Left cardiac atrium (tissue), 4 donors: ENCODE data around the gene PVALB. TPM values are rescaled to one million over a fixed set of nuclear protein-coding genes. Genes with fewer than 3 reads are reported as not detected.
"Not testable (repeated sequence)": the region's sequence is repeated elsewhere in the genome, so short reads cannot be mapped to it uniquely, and the experiment has no call there.

ENCODE experiments used
- ATAC-seq, 2 donors: fragments of 200-7000 bp; cut with Tn5 transposase; one replicate each; pipeline ENCODE4 v1.9.1; 2020; ENCODE audit warnings: mild to moderate bottlenecking in 2 of 2, moderate library complexity in 2 of 2
- DNase-seq: peaks from one replicate; pipeline ENCODE4 v3.0.0-alpha.2; 2020
- intact Hi-C, 2 donors: fragments of 100-400 bp; cut with DNase I; formaldehyde crosslinking; loops; one replicate each; pipeline versions ENCODE4 v1.14.1 to v1.15.1; 2022 to 2023
- total RNA-seq, 2 donors: library from RNA; stranded (reverse); fragmentation: NEBNext Ultra II Directional; extraction: Animal tissue kit (Norgen Biotek cat#: 25700); gene quantifications; one replicate each; pipeline ENCODE4 v1.2.1, GENCODE V29; 2021
- donor health status: DM: no; HTN: yes; CAD: no.
- donor health status: DM: no; HTN: yes; CAD: no; lungs with severe emphysema.
- donor health status: DM: yes; HTN: yes; CAD: no.
- donor health status: Dilated cardiomyopathy.

The PVALB gene
- total RNA-seq, 2 donors from 2014 or later = not detected

DNA sequence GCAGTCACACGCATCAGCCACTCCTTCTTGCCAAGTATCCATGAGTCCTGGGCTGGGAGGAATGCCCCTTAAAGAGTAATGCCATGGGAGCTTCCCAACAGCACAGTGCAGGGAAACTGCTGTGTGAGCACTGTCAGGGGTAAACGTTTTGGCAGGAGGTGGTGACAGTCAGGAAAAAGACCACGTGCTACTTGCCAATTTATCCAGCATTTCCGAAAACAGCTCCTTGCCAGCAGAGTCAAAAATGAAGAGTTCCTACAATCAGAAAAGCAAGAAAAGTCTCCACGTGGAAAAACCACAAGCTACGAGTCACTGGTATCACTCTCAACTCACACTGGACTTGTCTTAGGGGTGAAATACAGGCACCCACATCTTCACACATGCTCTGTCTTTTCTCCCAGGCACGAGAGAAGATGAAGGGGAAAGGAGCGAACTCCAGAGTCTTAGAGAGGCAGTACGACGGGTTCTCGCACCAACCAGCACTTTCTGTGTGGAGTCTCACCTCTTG is 50.8 kb downstream of the PVALB start:
- intact Hi-C loops = no loop called here
- ATAC-seq (no peak), DNase-seq (no peak)

DNA sequence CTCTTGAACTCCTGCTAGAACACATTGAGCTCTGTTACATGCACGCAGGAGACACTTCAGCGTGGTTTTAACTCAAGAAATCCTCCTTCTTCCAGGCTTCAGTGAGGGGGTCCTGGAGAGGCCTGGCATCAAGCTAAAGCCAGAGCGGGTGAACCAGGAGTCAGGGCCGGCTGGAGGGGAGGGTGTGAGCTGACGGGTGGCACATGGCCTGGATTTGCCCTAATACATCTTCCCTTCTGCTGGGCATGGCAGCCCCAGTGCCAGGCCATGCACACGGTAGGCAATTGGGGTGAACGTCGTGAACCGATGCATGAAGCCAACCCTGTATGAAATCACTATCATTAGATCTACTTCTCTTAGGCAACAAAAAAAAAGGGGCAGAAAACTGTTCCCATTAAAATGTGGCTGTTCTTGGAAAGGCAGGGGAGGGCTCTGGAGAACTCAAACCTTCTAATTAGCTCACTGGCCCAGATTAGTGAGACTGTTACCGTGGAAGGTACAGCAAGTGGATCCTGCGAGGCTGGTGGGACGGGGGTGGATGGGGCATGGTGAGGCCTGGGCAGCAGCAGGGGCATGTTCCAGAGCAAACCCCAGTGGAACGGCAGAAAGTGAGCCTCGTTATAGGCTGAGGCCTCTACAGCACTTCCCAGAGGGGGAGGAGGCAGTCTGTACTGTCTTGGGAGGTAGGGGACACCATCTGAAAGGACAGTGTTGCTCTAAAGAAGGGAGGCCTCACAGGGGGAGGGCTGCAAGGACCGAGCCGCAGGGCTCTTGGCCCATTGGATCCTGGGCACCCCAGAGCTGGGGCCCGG is 51.5 kb downstream of the PVALB start:
- intact Hi-C loops = no loop called here
- ATAC-seq = no peak

DNA sequence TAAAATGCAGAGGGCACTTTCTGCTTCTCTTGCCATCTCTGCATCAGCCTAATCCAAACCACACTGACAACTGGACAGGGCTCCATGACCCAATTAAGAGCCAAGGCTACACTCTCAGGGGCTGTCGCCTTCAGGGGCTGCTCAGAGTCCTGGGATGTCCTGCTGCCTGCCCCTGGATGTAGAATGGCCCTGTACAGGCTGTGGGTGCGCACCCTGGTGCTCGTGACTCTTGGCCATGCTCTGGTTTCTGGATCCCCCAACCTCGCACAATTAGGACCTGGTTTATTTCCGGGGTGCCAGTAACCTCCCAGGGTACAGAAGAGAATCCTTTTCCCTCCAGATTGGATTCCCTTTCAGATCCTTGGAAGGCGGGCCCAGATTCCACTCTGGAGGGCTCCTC is 52.2 kb downstream of the PVALB start:
- ATAC-seq = no peak

More for the DNA sequence above, 51.5 kb downstream of the PVALB start:
- DNase-seq = no peak

DNA sequence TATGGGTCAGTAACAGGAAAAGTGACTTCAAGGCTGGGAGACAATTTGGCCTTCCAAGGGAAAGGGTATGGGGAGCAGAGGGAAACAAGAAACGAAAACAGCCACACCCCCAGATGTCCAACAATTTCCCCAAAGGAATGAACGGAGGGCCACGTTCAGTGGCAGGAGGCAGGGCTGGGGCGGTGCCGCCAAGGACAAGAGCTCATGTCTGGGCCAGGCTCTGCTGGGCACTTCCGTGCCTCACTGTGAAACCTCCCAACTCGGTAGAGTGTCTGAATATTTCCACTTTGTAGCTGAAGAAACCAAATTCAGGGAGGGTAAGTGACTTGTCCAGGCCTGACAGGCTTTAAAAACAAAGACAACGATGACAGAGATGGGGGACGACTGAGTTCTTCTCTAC is 52.8 kb downstream of the PVALB start:
- no peak for ATAC-seq
- no peak for DNase-seq
- intact Hi-C loops = no loop called here

More for the DNA sequence above, 52.2 kb downstream of the PVALB start:
- no peak for DNase-seq
- intact Hi-C loops = no loop called here

DNA sequence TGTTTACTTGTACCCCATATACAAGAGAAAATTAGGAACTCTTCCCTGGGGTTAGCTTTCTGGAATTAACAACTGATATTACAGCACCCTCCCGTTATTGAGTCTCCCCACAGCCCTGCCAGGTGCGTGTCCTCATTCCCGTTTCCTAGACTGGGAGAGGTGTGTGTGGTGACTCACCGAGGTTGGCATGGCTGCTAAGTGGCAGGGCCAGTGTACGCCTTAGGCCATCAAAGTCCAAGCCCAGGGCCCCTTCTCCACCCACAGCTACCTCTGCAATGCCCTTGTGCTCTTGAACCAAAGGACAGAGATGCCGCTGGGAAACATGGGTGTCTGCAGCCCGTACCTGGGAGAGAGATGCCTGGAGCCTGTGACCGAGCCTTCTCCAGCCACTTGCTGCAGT is 53.3 kb downstream of the PVALB start:
- no peak for DNase-seq
- intact Hi-C loops = no loop called here
- no peak for ATAC-seq

DNA sequence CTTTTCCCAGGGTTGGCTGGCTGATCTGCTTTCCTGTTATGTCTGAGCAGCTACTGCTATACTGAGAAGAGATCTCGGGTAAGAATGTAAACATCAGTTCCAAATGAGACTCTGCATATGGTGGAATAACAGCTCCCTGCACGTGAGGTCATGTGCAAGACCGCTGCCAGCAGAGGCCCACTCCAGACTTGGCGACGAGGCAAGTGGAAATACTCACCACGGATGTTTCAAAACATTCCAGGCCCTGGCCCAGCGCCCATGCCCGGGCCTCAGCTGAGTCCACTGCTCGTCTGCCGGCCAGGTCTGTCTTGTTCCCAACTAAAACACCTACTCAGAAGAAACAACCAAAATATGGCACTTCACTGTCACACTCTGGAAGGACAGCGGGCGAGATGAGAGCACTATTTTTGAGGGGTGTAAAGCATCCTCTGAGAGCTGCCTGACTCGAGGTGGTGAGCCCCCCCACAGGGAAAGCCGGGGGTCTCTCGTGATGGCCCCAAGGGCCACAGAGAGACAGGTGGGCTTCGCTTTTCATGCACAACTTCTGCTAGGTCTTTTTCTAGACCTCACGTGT is 54.1 kb downstream of the PVALB start:
- intact Hi-C loops = no loop called here
- peak; percentile 70 for DNase-seq
- peak; percentile 80 to 86 for ATAC-seq

DNA sequence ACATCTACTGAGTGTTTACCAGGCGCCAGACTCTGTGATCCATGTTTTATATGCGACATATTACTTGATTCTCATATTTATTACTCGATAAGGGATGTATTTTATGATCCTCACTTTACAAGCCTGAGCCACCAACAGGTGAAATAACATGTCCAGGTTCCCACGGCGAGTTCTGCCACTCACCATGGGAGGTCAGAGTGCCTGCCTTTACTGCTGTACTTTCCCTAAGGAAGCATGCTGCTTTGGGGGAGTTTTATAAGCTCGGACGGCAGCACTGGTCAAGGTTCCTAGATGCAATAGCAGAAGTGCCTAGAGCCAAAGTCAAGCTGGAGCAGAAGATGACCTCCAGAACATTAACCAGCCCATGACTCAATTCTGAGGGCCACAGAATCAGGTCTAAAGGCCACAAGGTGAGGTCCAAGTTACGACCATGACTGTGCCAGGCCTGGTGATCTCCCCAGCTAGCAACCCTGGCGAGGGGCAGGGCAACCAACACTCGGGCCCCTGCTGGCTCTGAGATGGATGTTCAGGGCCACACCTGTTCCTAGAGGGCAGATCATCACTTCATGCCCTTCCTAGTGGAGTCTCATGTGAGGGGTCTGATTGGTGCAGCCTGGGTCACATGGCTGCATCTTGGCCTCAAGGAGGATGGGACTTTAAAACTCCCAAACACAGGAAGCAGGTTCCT is 55.1 kb downstream of the PVALB start:
- ATAC-seq (no peak), DNase-seq (no peak)
- intact Hi-C loops = no loop called here

DNA sequence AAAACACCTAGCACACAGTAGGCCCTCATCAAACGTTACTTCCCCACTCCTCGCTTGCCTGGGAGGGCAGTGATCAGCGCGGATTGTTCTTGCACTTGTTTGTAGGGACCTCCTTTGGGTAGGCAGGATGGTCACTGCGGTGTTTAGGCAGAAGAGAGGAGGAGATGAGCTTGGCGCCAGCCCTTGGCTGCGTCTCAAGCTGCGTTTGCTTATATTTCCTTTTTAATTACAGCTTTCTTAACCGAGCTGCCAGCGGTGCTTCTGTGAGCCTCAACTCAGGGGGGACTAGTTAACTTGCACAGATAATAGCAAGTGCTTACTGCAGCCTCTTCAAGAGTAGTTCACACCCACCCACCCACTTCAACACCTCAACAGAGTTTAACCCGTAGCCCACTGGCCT is 56.0 kb downstream of the PVALB start:
- ATAC-seq (no peak), DNase-seq (no peak)
- intact Hi-C loops = no loop called here

DNA sequence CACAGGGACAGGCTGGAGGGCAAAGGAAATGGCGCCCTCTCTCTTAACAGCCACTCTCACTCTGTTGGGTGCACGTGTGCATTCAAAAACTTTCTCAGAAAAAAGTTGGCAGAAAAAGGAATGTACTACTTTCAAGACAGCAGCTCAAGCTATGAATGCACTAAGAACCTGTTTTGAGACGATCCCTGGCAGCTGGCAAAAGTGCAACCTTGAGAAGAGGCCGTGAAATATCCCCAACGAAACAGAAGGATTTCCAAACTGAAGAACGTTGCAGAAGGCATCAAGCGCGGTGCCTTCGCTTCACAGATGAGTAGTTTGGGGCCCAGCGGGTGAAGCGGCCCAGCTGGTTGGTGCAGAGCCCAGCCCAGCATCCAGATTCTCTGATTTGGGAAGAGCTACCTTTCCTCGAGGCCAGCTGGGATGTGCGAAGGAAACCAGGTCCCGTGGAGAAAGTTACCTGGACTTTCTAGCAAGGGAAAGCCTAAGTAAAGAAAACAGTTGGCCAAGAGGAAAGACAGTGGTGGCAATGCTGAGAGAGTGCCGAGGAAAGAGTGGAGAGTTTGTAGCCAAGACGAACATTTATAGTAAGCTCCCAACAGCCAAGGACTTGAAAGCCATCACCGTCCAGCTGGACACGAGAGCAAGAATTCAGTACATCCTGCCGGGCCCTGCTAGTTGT is 57.2 kb downstream of the PVALB start:
- ATAC-seq = no peak
- intact Hi-C loops = no loop called here
- DNase-seq = no peak

DNA sequence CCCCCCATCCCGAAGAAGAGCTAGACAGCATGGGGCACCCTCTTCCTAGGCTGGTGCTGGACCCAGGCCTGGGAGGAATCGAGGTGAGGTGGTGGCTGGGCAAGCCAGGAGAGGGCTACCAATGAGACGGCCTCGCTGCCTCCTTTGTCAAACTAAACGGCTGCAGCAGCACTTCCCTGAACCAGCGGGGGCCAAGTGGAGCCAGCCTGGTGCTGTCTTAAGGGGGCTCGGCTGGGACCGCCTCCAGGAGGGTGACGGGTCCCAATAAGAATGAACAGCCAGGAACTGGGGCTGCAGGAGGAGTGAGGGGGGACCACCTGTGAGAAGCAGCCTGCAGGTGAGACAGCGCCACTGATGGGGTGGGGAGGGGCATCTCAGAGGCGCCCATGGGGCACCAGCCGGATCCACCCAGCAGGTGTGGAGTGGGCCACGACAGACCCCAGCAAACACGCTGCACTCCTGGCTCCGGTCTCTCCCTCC is 58.0 kb downstream of the PVALB start:
- no peak for DNase-seq
- no peak for ATAC-seq
- intact Hi-C loops = no loop called here

DNA sequence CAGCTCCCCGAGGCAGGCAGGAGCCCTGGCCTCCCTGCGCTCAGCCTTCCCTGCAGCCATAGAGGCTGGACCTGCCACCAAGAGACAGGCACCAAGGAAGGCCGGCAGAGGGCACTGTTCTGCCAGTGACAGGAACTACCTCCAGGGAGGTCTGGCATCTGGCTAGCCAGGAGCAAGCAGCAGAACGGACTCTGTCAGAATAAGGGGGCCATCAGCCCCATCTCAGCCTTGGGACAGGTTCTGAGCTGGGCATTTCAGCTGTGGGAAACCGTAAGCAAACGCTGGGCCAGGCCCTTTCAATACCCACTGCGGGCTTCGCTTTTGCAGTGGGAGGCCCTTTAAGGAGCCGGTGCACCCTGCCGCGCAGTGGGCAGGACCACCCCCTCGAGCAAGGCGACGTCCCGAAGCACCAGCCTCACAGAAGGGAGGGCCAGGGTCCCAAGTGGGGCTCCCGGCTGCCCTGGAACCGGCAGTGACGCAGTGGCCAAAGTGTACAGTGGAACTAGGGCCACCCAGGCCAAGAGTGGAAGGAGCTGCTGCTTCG is 59.1 kb downstream of the PVALB start:
- intact Hi-C loops = no loop called here
- ATAC-seq = peak; percentile 70 to 75

DNA sequence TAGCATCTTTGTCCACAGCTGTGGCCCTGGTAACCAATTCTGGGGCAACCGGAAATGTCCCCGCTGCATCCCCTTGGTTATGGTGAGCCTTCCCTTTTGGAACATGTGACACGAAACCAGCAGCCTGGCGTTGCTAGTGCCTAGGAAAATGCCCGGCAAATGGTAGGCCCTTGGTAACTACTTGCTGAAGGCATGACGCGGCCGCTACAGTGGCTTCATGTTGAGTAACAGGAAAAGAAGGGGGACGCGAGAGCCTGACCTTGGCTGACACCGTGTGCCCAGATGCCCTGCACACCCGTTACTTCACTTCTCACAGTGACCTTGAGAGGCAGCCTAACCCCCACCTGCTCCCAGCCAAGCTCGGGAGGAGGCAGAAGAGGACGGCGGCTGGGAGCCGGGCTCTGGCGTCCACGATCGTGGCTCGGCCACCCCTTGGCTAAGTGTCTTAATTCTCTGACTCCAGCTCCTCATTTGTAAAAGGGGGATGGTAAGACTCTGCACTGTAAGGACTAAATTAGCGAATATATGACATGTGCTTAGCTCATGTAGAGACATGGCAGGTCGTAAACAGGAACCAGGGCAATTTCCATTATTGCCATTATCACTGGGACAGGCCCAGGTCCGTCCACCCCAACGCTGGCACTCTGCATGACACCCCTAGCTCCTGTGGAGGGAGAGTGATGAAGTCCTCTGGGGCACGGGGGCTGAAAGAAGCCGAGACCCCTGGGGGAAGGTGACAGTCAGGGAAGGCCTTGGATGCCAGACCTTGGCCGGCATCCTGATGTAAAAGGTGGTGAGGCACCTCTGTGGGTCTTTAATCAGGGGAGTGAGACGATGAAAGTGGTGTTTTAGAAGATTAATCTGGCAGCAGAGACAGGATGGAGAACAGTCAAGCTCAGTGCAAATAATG is 59.8 kb downstream of the PVALB start:
- ATAC-seq (no peak), DNase-seq (no peak)
- intact Hi-C loops = no loop called here

More for the DNA sequence above, 59.1 kb downstream of the PVALB start:
- DNase-seq = peak; percentile 81

DNA sequence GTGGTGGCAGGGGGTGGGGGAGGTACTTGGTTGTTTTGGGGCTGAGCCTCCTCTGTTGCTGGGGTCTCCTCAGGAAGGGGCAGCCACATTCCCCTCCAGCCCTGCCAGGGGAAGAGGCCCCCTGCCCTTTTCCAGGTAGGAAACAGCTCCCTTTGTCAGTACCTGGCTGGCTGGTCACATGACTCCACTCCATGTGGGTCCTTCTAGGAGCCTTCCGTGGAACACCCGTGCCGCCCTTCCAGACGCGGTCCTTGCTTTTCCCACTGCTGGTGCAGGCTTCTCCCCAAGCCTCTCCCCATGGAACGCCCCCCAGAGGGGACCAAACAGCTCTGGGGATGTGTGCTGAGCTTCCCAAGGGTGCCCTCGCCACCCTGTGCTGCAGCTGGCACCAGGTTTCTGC is 60.8 kb downstream of the PVALB start:
- ATAC-seq = no peak
- intact Hi-C loops = no loop called here
- no peak for DNase-seq

DNA sequence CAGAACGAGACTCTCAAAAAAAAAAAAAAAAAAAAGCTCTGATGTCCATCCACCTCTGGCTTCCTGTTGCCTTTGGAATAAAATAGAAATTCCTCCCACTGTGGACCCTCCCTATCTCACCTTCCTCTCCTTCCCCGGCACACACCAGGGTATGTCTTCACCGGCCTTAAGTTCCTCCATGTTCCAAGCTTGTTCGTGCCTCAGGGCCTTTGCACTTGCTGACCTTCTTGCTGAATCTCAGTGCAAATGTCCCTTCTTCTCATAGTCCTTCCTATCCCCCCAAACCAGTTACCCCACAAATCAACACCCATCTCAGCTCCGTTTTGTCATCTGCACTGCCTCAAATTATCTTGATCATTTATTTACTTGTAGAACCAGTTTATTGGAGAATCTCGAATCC is 61.5 kb downstream of the PVALB start:
- DNase-seq (no peak), ATAC-seq (no peak)
- intact Hi-C loops = no loop called here

DNA sequence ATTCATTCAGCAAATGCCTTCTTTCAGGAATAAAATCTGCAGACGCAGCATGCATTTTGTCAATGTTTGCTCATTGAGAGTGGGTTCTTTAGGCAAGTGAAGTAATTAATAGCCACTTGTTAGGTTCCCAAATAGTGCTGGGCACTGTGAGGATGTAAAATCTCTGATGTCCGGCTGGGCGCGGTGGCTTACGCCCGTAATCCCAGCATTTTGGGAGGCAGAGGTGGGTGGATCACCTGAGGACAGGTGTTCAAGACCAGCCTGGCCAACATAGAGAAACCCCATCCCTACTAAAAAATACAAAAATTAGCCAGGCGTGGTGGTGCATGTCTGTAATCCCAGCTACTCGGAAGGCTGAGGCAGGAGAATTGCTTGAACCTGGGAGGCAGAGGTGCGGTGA is 62.0 kb downstream of the PVALB start:
- intact Hi-C loops, ATAC-seq: not testable (repeated sequence)

DNA sequence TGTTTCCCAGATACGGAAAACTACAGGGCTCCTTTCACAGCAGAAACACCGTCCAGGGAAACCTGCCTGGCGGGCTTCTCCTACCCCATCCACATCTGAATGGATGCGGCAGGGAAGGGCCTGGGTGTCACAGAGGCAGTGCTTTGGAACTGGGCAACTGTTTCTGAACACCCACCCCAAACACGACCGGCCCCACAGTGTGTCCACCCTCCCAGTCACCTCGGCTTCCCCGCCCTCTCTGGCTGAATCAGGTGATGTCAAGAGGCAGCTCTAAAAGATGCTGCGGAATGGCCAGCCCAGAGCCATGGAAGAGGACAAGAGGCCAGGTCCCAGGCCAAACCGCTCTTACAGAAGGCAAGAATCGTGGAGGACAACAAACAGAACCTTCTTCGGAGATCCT is 62.9 kb downstream of the PVALB start:
- intact Hi-C loops = no loop called here
- ATAC-seq = no peak
- DNase-seq = no peak

More for the DNA sequence above, 62.0 kb downstream of the PVALB start:
- DNase-seq = not testable (repeated sequence)

DNA sequence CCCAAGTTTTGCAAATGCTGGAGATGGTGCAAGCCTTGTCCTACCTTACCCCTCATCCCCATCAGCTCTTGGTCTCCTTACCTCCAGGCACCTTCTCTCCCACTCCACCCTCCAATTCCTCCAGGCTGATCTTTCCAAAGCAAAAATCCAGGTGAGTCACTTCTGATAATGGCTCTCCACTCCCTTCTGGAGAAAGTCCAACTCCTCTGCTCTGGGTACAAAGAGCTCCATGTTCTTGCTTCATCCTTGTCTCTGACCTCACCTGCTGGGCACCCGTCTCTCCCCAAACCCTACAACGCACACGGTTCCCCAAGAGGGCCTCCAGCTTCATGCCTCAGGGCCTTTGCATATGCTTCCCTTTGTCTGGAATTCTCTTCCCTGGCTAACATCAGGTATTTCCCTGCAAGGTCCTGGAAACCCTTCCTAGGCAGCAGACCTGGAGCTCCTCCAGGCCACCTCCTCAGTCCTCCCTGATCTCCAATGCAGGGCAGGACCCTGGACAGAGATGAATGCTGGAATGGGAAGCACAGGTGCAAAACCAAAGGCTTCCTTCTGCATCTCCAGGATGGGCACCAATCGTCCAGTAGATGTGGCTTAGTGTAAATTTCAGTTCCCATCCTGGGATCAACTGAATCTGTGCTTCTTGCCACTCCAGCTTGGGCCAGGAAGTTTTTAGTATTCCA is 63.6 kb downstream of the PVALB start:
- DNase-seq (no peak), ATAC-seq (no peak)
- intact Hi-C loops = no loop called here
